ENCODE results near the gene PLEKHA7. TPM values are rescaled to one million over a fixed set of nuclear protein-coding genes. Genes with fewer than 3 reads are reported as not detected.

The PLEKHA7 gene
- total and polyA plus RNA-seq, 4 donors = 13.3 to 31.8 (median 21.5) TPM

- Histone ChIP-seq H3K27ac (ENCODE audit: low read depth in 1 of 2, low read length in 1 of 2) (no peak overlapping the region), H3K9me3 (ENCODE audit: control insufficient read depth in 4 of 4, insufficient read depth in 3 of 4, low read length in 3 of 4) (no peaks in the 10 kb centered on the region), H3K27me3 (ENCODE audit: control insufficient read depth in 3 of 3, insufficient read depth in 3 of 3, low read length in 2 of 3) (no peaks in the 10 kb centered on the region), H3K36me3 (ENCODE audit: control insufficient read depth in 4 of 4, insufficient read depth in 4 of 4, low read length in 4 of 4) (peaks cover 0 to 19% (median 7%) of the 10 kb centered on the region in 4 donors), H3K4me1 (ENCODE audit: control insufficient read depth in 5 of 5, insufficient read depth in 5 of 5, low read length in 5 of 5) (peaks cover 0 to 1% (median 0%) of the 10 kb centered on the region in 5 donors), H3K4me3 (no peak overlapping the region), H3K9ac (ENCODE audit: insufficient read depth in 1 of 2, low read length in 2 of 2) (no peak overlapping the region)
- no peak for ATAC-seq (ENCODE audit: insufficient read depth, low FRiP score)
- TF ChIP-seq CTCF (IDR thresholded peaks at IDR 0.05; ENCODE audit: control extremely low read depth, extremely low read depth) = no peak
- DNase-seq = no peak
- WGBS, 2 donors = 97% methylated on average over 4 of the region's 4 CpGs
Measured at GRCh38 chr11:16758382-16759024, 255.7 kb downstream of the PLEKHA7 start.

GRCh38 chr11:16750417-16750816, 263.8 kb downstream of the PLEKHA7 start:
- no peak overlapping the region for H3K27ac ChIP-seq (ENCODE audit: low read depth in 1 of 2, low read length in 1 of 2)
- H3K4me3 ChIP-seq = no peak overlapping the region
- ATAC-seq (ENCODE audit: insufficient read depth, low FRiP score) = no peak
- peaks cover 0 to 5% (median 0%) of the 10 kb centered on the region in 5 donors for H3K4me1 ChIP-seq (ENCODE audit: control insufficient read depth in 5 of 5, insufficient read depth in 5 of 5, low read length in 5 of 5)
- no peak for TF ChIP-seq CTCF (IDR thresholded peaks at IDR 0.05; ENCODE audit: control extremely low read depth, extremely low read depth)
- 0 to 95% methylated on average over 1 of the region's 1 CpG for WGBS, 2 donors
- no peaks in the 10 kb centered on the region for H3K27me3 ChIP-seq (ENCODE audit: control insufficient read depth in 3 of 3, insufficient read depth in 3 of 3, low read length in 2 of 3)
- no peak overlapping the region for H3K9ac ChIP-seq (ENCODE audit: insufficient read depth in 1 of 2, low read length in 2 of 2)
- H3K9me3 ChIP-seq (ENCODE audit: control insufficient read depth in 4 of 4, insufficient read depth in 3 of 4, low read length in 3 of 4) = no peaks in the 10 kb centered on the region
- peaks cover 34 to 59% (median 40%) of the 10 kb centered on the region in 4 donors for H3K36me3 ChIP-seq (ENCODE audit: control insufficient read depth in 4 of 4, insufficient read depth in 4 of 4, low read length in 4 of 4)
- no peak for DNase-seq

GRCh38 chr11:16749666-16750065, 264.5 kb downstream of the PLEKHA7 start:
- Histone ChIP-seq H3K27ac (ENCODE audit: low read depth in 1 of 2, low read length in 1 of 2) (no peak overlapping the region), H3K36me3 (ENCODE audit: control insufficient read depth in 4 of 4, insufficient read depth in 4 of 4, low read length in 4 of 4) (peaks cover 34 to 55% (median 39%) of the 10 kb centered on the region in 4 donors), H3K4me1 (ENCODE audit: control insufficient read depth in 5 of 5, insufficient read depth in 5 of 5, low read length in 5 of 5) (peaks cover 0 to 5% (median 0%) of the 10 kb centered on the region in 5 donors), H3K9ac (ENCODE audit: insufficient read depth in 1 of 2, low read length in 2 of 2) (no peak overlapping the region), H3K27me3 (ENCODE audit: control insufficient read depth in 3 of 3, insufficient read depth in 3 of 3, low read length in 2 of 3) (no peaks in the 10 kb centered on the region), H3K9me3 (ENCODE audit: control insufficient read depth in 4 of 4, insufficient read depth in 3 of 4, low read length in 3 of 4) (no peaks in the 10 kb centered on the region), H3K4me3 (no peak overlapping the region)
- TF ChIP-seq CTCF (IDR thresholded peaks at IDR 0.05; ENCODE audit: control extremely low read depth, extremely low read depth) = no peak
- DNase-seq = no peak
- WGBS, 2 donors = 67 to 77% methylated on average over 2 of the region's 2 CpGs
- ATAC-seq (ENCODE audit: insufficient read depth, low FRiP score) = no peak

All from lung (tissue), 12 donors.